SU-DHL-6 (cell line): Measurements from ENCODE around the gene TMEM169.
A peak's percentile ranks its signal among the peaks of the same experiment; 100 is the strongest.

Experiments used
- H2AFZ ChIP-seq: fragments of 200-600 bp; sonication (generic); 2 replicates; pipeline ENCODE4 v1.6.1; 2014; ENCODE audit warnings: low read depth, mild to moderate bottlenecking, moderate library complexity, mixed read lengths, antibody characterized with exemption, low read length; ENCODE audit not compliant: severe bottlenecking
- H3F3A ChIP-seq: fragments of 200-600 bp; shearing (Covaris generic); 2 replicates; pipeline ENCODE4 v1.6.0; 2016; ENCODE audit warnings: antibody characterized with exemption, mild to moderate bottlenecking; ENCODE audit not compliant: insufficient read depth
- H3K27ac ChIP-seq: fragments of 200-600 bp; sonication (generic); 2 replicates; pipeline ENCODE4 v1.5.1; 2016; ENCODE audit warnings: low read depth, mild to moderate bottlenecking, low read length, moderate library complexity, mixed read lengths
- H3K27me3 ChIP-seq: fragments of 200-600 bp; sonication (generic), shearing (Covaris generic); 2 replicates; pipeline ENCODE4 v1.6.0; 2014; ENCODE audit warnings: mild to moderate bottlenecking, low read length
- H3K36me3 ChIP-seq: fragments of 200-600 bp; sonication (generic); 2 replicates; pipeline ENCODE4 v1.6.1; 2014; ENCODE audit warnings: mild to moderate bottlenecking, low read length, mixed read lengths
- H3K4me2 ChIP-seq: fragments of 300-600, 200-600 bp; shearing (Covaris generic), sonication (generic); 2 replicates; pipeline ENCODE4 v1.6.0; 2014; ENCODE audit warnings: low read length, low read depth, mild to moderate bottlenecking; ENCODE audit not compliant: poor library complexity, severe bottlenecking
- H3K4me3 ChIP-seq: fragments of 200-600 bp; sonication (generic); 2 replicates; pipeline ENCODE4 v1.5.1; 2014; ENCODE audit warnings: antibody characterized with exemption, low read length, mild to moderate bottlenecking, mixed read lengths; ENCODE audit not compliant: insufficient read depth, poor library complexity, severe bottlenecking
- H3K79me2 ChIP-seq: fragments of 200-600 bp; sonication (generic); 2 replicates; pipeline ENCODE4 v1.6.1; 2014; ENCODE audit warnings: mild to moderate bottlenecking, low read length, moderate library complexity; ENCODE audit not compliant: insufficient read depth
- H3K9ac ChIP-seq: fragments of 200-600 bp; sonication (generic); 2 replicates; pipeline ENCODE4 v1.7.0; 2014; ENCODE audit warnings: mild to moderate bottlenecking, low read length
- H3K9me2 ChIP-seq: fragments of 200-600 bp; sonication (generic); replicated peaks from 2 replicates; pipeline ENCODE4 v1.6.1; 2014; ENCODE audit warnings: low read length; ENCODE audit not compliant: insufficient read depth
- H3K9me3 ChIP-seq: fragments of 200-600 bp; sonication (generic); 2 replicates; pipeline ENCODE4 v1.6.1; 2014; ENCODE audit warnings: low read length, mixed read lengths; ENCODE audit not compliant: insufficient read depth
- H4K20me1 ChIP-seq: fragments of 200-600 bp; sonication (generic); 2 replicates; pipeline ENCODE4 v1.6.1; 2014; ENCODE audit warnings: low read depth, mild to moderate bottlenecking, antibody characterized with exemption, low read length, moderate library complexity, mixed read lengths
- CTCF ChIP-seq: fragments of 200-600 bp; sonication (generic); IDR thresholded peaks from one replicate; pipeline ENCODE4 v1.5.1; 2017; ENCODE audit warnings: antibody characterized with exemption, mild to moderate bottlenecking, low read length, moderate library complexity; ENCODE audit not compliant: insufficient read depth, poor library complexity, severe bottlenecking
- EZH2phosphoT487 ChIP-seq: fragments of 200-600 bp; sonication (generic), shearing (Covaris generic); conservative IDR thresholded peaks from 2 replicates; pipeline ENCODE4 v1.6.1; 2018; ENCODE audit warnings: mild to moderate bottlenecking, antibody characterized with exemption, low read length, moderate library complexity, mixed read lengths

Gene TMEM169

DNA sequence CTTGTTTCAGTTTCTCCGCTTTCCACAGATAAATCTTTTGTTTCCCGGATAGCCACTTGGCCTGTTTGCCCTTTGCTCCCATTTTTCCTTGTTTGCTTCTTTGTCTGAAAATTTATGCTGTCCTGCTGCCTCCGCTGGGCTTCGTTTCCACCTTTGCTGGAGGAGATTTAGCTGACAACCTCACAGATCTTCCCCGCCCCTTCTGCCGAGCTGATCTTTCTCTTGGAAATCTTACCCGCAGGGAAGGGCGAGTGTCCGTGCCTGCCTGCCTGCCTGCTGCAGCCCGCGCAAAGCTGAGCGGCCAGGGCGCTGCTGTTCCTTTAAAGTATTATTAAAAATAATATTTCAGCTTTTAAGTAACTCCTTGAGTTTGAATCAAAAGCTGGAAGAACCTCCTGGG is 26.0 kb downstream of the TMEM169 start:
- H3K9me2 ChIP-seq = no peaks in the 10 kb centered on the region
- TF ChIP-seq CTCF (no peak), EZH2phosphoT487 (no peak)
- H3K79me2 ChIP-seq = peaks cover 36% of the 10 kb centered on the region
- H3K4me3 ChIP-seq = no peak overlapping the region
- no peak overlapping the region for H3K27ac ChIP-seq
- no peaks in the 10 kb centered on the region for H3K9me3 ChIP-seq
- H3K4me2 ChIP-seq = no peak overlapping the region
- H3K9ac ChIP-seq = no peak overlapping the region
- peaks cover 22% of the 10 kb centered on the region for H3K36me3 ChIP-seq
- H4K20me1 ChIP-seq = peaks cover 21% of the 10 kb centered on the region
- H3F3A ChIP-seq = peaks cover 32% of the 10 kb centered on the region
- no peaks in the 10 kb centered on the region for H3K27me3 ChIP-seq
- H2AFZ ChIP-seq = peak overlapping the region; percentile 59

GRCh38 chr2:216108310-216108966 is 26.7 kb downstream of the TMEM169 start:
- TF ChIP-seq CTCF (no peak), EZH2phosphoT487 (no peak)
- H3K9me2 ChIP-seq = no peaks in the 10 kb centered on the region
- H4K20me1 ChIP-seq = peaks cover 21% of the 10 kb centered on the region
- H3K9me3 ChIP-seq = no peaks in the 10 kb centered on the region
- peak overlapping the region; percentile 67 for H3K27ac ChIP-seq
- H3K9ac ChIP-seq = peak overlapping the region; percentile 98
- peak overlapping the region; percentile 47 for H3K4me3 ChIP-seq
- peak overlapping the region; percentile 96 for H3K4me2 ChIP-seq
- no peaks in the 10 kb centered on the region for H3K27me3 ChIP-seq
- H2AFZ ChIP-seq = peak overlapping the region; percentile 59
- peaks cover 38% of the 10 kb centered on the region for H3F3A ChIP-seq
- H3K79me2 ChIP-seq = peaks cover 43% of the 10 kb centered on the region
- peaks cover 29% of the 10 kb centered on the region for H3K36me3 ChIP-seq

DNA sequence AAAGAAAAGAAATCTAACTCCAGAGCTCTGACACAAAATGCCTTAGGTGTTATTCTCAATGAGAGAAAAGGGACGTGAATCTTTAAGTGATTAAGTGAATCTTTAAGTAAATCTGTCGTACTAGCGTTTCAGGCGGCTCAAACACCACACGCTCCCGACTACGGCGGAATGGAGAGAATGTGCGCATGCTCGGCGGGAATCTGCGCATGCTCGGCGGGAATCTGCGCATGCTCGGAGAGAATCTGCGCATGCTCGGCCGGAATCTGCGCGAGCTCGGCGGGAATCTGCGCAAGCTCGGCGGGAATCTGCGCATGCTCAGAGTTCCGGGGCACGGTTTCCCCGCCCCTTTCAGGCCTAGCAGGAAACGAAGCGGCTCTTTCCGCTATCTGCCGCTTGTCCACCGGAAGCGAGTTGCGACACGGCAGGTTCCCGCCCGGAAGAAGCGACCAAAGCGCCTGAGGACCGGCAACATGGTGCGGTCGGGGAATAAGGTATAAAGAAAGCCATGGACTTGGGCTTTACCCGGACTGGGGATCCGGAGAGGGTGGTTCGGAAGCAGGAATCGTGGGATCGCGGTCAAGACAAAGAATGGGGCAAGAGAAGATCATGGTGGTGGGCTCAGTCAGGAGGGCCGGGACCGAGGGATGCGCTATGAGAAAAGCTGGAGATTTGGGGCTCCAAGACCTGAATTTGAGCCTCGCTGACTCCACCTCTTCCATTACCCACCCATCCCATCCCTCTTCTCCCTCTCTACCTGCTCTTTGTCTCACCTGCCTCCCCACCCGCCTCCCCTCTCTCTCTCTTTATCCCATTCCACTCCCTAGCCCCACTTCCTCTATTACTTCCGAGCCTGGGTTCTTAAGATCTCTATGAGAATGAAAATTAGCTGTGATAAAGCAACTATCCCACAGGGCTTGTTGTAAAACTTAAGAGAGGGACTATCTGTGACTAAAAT is 27.5 kb downstream of the TMEM169 start, which contains the start of gene XRCC5:
Gene XRCC5, plus strand, starts transcription at position 382 of the 955 bp plus-strand sequence. Its CDS starts 89 bp downstream, at position 471.
- peak within 1 kb of the TSS; percentile 96 for H3K4me2 ChIP-seq
- peak within 1 kb of the TSS; percentile 97 for H3K4me3 ChIP-seq
- H3F3A ChIP-seq = peaks cover 46% of the 10 kb centered on the region
- H3K36me3 ChIP-seq = peaks cover 35% of the 10 kb centered on the region
- peak within 1 kb of the TSS; percentile 98 for H3K9ac ChIP-seq
- H4K20me1 ChIP-seq = peaks cover 21% of the 10 kb centered on the region
- H3K27ac ChIP-seq = peak within 1 kb of the TSS; percentile 70
- peaks cover 51% of the 10 kb centered on the region for H3K79me2 ChIP-seq
- H3K9me2 ChIP-seq = no peaks in the 10 kb centered on the region
- TF ChIP-seq EZH2phosphoT487 (no peak), CTCF (no peak)
- H2AFZ ChIP-seq = peak within 1 kb of the TSS; percentile 59
- H3K27me3 ChIP-seq = no peaks in the 10 kb centered on the region
- H3K9me3 ChIP-seq = no peaks in the 10 kb centered on the region
